K562 (cell line): ENCODE measurements around the gene RUVBL1. TPM values are rescaled to one million over a fixed set of nuclear protein-coding genes. Genes with fewer than 3 reads are reported as not detected.

ENCODE experiments used
- ATAC-seq: fragments of 200-7000 bp; cut with Tn5 transposase; 3 replicates; pipeline ENCODE4 v1.9.1; 2020; ENCODE audit warnings: moderate library complexity
- BruUV-seq: library from RNA; stranded (reverse); fragments of 400-500 nt; replicated peaks from 2 replicates; lab custom pipeline; 2021; lab: Mats Ljungman, UMichigan
- CTCF ChIA-PET: fragments of 300-600 bp; formaldehyde crosslinking; extraction: SDS; loops from one replicate; lab custom pipeline; 2021; ENCODE audit warnings: low intra/inter-chr PET ratio; lab: Yijun Ruan, JAX
- POLR2A ChIA-PET: fragments of 300-600, 350-650 bp; sonication (Branson Sonifier 250); formaldehyde crosslinking; extraction: SDS; loops from one replicate; lab custom pipeline; 2021; ENCODE audit warnings: antibody characterized with exemption, inconsistent platforms; lab: Yijun Ruan, JAX
- DNase-seq, 4 experiments: peaks; one replicate each; pipeline versions ENCODE4 v3.0.0 to v3.0.0-alpha.2; 2011 to 2018; ENCODE audit warnings: low spot score in 3 of 4, mixed read lengths in 3 of 4; ENCODE audit errors: extremely low read depth in 1 of 4
- FAIRE-seq: peaks from 2 replicates; lab custom pipeline; 2011; peaks lifted over from hg19 to GRCh38; lab: Jason Lieb, UNC
- H2AFZ ChIP-seq: 2 replicates; pipeline ENCODE4 v1.6.0; 2011; ENCODE audit warnings: low read depth, low read length, control low read depth, inconsistent platforms
- H3K27ac ChIP-seq: fragments of 200-600 bp; 3 replicates; pipeline ENCODE4 v1.8.0; 2011; ENCODE audit warnings: low read depth, mild to moderate bottlenecking, control low read depth, inconsistent platforms, low read length, moderate library complexity, mixed read lengths; ENCODE audit errors: extremely low read depth
- H3K27me3 ChIP-seq, 2 experiments: fragments of 300-600 bp in 1 of 2; 2 replicates in 1 of 2; 3 replicates in 1 of 2; pipeline versions ENCODE4 v1.6.0 to v1.8.0; 2011; ENCODE audit warnings: inconsistent platforms in 2 of 2, low read length in 2 of 2, mild to moderate bottlenecking in 1 of 2, mixed read lengths in 1 of 2, moderate library complexity in 1 of 2; ENCODE audit not compliant: control insufficient read depth in 2 of 2, insufficient read depth in 2 of 2
- H3K36me3 ChIP-seq: fragments of 300-600 bp; 3 replicates; pipeline ENCODE4 v1.8.0; 2011; ENCODE audit warnings: mild to moderate bottlenecking, low read length, inconsistent platforms; ENCODE audit not compliant: control insufficient read depth, insufficient read depth
- H3K4me1 ChIP-seq, 2 experiments: fragments of 200-600 bp in 1 of 2; replicated peaks in 1 of 2; 2 replicates in 1 of 2; 3 replicates in 1 of 2; pipeline versions ENCODE4 v1.5.1 to v1.8.0; 2011; ENCODE audit warnings: inconsistent platforms in 2 of 2, low read length in 2 of 2, mild to moderate bottlenecking in 1 of 2, mixed read lengths in 1 of 2, moderate library complexity in 1 of 2; ENCODE audit not compliant: control insufficient read depth in 2 of 2, insufficient read depth in 2 of 2
- H3K4me2 ChIP-seq: 2 replicates; pipeline ENCODE4 v1.6.1; 2011; ENCODE audit warnings: low read length, control low read depth, inconsistent platforms, mixed read lengths; ENCODE audit not compliant: insufficient read depth
- H3K4me3 ChIP-seq: fragments of 200-600 bp; sonication (generic), shearing (Covaris generic); 2 replicates; pipeline ENCODE4 v1.5.1; 2016; ENCODE audit warnings: control low read depth, inconsistent platforms
- H3K79me2 ChIP-seq: fragments of 200-600 bp; 3 replicates; pipeline ENCODE4 v1.8.0; 2011; ENCODE audit warnings: low read length, inconsistent platforms; ENCODE audit not compliant: control insufficient read depth, insufficient read depth
- H3K9ac ChIP-seq, 2 experiments: 2 replicates each; pipeline versions ENCODE4 v1.6.0 to v1.6.1; 2011; ENCODE audit warnings: low read depth in 2 of 2, low read length in 2 of 2, control low read depth in 1 of 2, inconsistent platforms in 1 of 2, mild to moderate bottlenecking in 1 of 2, mixed read lengths in 1 of 2; ENCODE audit not compliant: insufficient read depth in 1 of 2
- H3K9me1 ChIP-seq: one replicate; pipeline ENCODE4 v1.6.0; 2011; ENCODE audit warnings: inconsistent platforms, mild to moderate bottlenecking, low read length, moderate library complexity; ENCODE audit not compliant: control insufficient read depth, insufficient read depth
- H3K9me3 ChIP-seq: replicated peaks from 2 replicates; pipeline ENCODE4 v1.5.1; 2011; ENCODE audit warnings: low read depth, low read length, inconsistent platforms; ENCODE audit not compliant: control insufficient read depth, insufficient read depth
- H4K20me1 ChIP-seq: replicated peaks from 2 replicates; pipeline ENCODE4 v1.6.1; 2011; ENCODE audit warnings: low read length, inconsistent platforms, mixed read lengths; ENCODE audit not compliant: control insufficient read depth, insufficient read depth
- EHMT2 ChIP-seq: fragments of 450-650 bp; IDR thresholded peaks from 2 replicates; pipeline ENCODE4 v1.6.1; 2018; ENCODE audit warnings: antibody characterized with exemption
- FOSL1 ChIP-seq: fragments of 200-800 bp; sonication (Bioruptor generic); conservative IDR thresholded peaks from 2 replicates; pipeline ENCODE4 v1.6.1; 2016; ENCODE audit warnings: missing genetic modification characterization, missing compliant biosample characterization
- FOXA3 ChIP-seq, 2 experiments: fragments of 450-650 bp in 1 of 2; sonication (generic) in 1 of 2; formaldehyde crosslinking; IDR thresholded peaks in 1 of 2; conservative IDR thresholded peaks in 1 of 2; 2 replicates each; pipeline versions ENCODE4 v1.4.0 to v1.8.0; 2020 to 2022; ENCODE audit warnings: mild to moderate bottlenecking in 2 of 2, missing genetic modification reagents in 1 of 2
- FOXJ2 ChIP-seq: fragments of 200-800 bp; sonication (Bioruptor generic); IDR thresholded peaks from 2 replicates; pipeline ENCODE4 v1.6.1; 2016; ENCODE audit warnings: missing genetic modification characterization, missing compliant biosample characterization
- JUND ChIP-seq, 2 experiments: IDR thresholded peaks; 2 replicates in 1 of 2; 3 replicates in 1 of 2; pipeline ENCODE4 v1.6.1; 2011; ENCODE audit warnings: borderline replicate concordance in 2 of 2, low read depth in 2 of 2, low read length in 2 of 2, improper control_type of control experiment in 1 of 2, missing biosample characterization in 1 of 2, missing genetic modification characterization in 1 of 2, missing genetic modification reagents in 1 of 2
- NFIC ChIP-seq: fragments of 450-650 bp; IDR thresholded peaks from 2 replicates; pipeline ENCODE4 v1.6.1; 2017; ENCODE audit warnings: mild to moderate bottlenecking, inconsistent platforms
- RFX1 ChIP-seq: fragments of 450-650 bp; IDR thresholded peaks from 2 replicates; pipeline ENCODE4 v1.6.1; 2016; ENCODE audit warnings: mild to moderate bottlenecking, moderate library complexity
- ZHX1 ChIP-seq: fragments of 150-350 bp; conservative IDR thresholded peaks from 2 replicates; pipeline ENCODE4 v1.6.1; 2014; ENCODE audit warnings: low read length
- ZKSCAN1 ChIP-seq: fragments of 150-350 bp; IDR thresholded peaks from 2 replicates; pipeline ENCODE4 v1.6.1; 2016; ENCODE audit warnings: low read depth, low read length
- ZNF444 ChIP-seq: fragments of 250-450 bp; sonication (Bioruptor Pico); IDR thresholded peaks from 2 replicates; pipeline ENCODE4 v1.4.0; 2020; ENCODE audit warnings: mild to moderate bottlenecking, moderate library complexity
- WGBS: fragments of 100-300 bp; shearing (Covaris generic); methylation state at CpG from one replicate; pipeline ENCODE4 v1.1.6; 2016; ENCODE audit warnings: low coverage, mixed read lengths; ENCODE audit not compliant: insufficient coverage; ENCODE audit errors: missing lambda C conversion rate; 5-methylcytosine and 5-hydroxymethylcytosine counted together
- in situ Hi-C: fragments of 300-500 bp; cut with MboI; formaldehyde crosslinking; loops from 4 replicates; pipeline ENCODE4 v1.15.0; 2018; ENCODE audit warnings: inconsistent platforms, mixed read lengths
- intact Hi-C: fragments of 100-400 bp; cut with micrococcal nuclease; formaldehyde crosslinking; loops from 2 replicates; pipeline ENCODE4 v1.14.2; 2022
- polyA plus RNA-seq, 8 experiments: library from polyadenylated mRNA; depleted of rRNA in 4 of 8; stranded (reverse) in 5 of 8; unstranded in 3 of 8; fragments of >200 nt; fragmentation: Nextera tagmentation in 2 of 8; fragmentation: Illumina TruSeq in 1 of 8; extraction: Ambion mirVana in 2 of 8; extraction: Trizol in 1 of 8; gene quantifications; 2 replicates each; pipeline versions ENCODE4 v1.2.1 to v1.2.3, GENCODE V29; 2011 to 2014; ENCODE audit warnings: inconsistent platforms in 1 of 8, missing spikeins in 1 of 8
- total RNA-seq, 7 experiments: library from RNA; depleted of rRNA in 6 of 7; stranded (reverse); fragments of >200 nt in 6 of 7; fragmentation: Illumina TruSeq in 2 of 7; extraction: Trizol in 2 of 7; gene quantifications; 2 replicates each; pipeline versions ENCODE4 v1.2.1 to v1.2.3, GENCODE V29; 2011 to 2021; ENCODE audit warnings: low replicate concordance in 1 of 7

RUVBL1 gene
- total and polyA plus RNA-seq, 9 of the 15 experiments (the other 6 are each of a cell fraction or from before 2014, with no cell fraction given): 20.7 to 147 (median 113) TPM

- peaks cover 0 to 14% of the 10 kb centered on the region in 2 experiments; a peak in 3 of 5 replicates for H3K4me1 ChIP-seq
- H3K9ac ChIP-seq: no peak overlapping the region
- ChIA-PET CTCF (no interaction called here), POLR2A (interaction anchor here (0.7 to 1.5 kb wide), 3 partner anchors 11 to 41 kb away, joined by 3 to 4 read pairs (median 3); partner anchors contain the start of gene RUVBL1)
- WGBS: 85% methylated on average over 7 of the region's 7 CpGs
- H3K36me3 ChIP-seq: peaks cover 84% of the 10 kb centered on the region
- in situ Hi-C loops: no loop called here
- H3K4me3 ChIP-seq: no peak overlapping the region
- no TSS peak for BruUV-seq
- H3K79me2 ChIP-seq: peaks cover 66% of the 10 kb centered on the region
- no peaks in the 10 kb centered on the region for H3K27me3 ChIP-seq
- FAIRE-seq (no peak), ATAC-seq (no peak), DNase-seq (no peak)
- no peak overlapping the region for H3K4me2 ChIP-seq
- H3K9me1 ChIP-seq: no peaks in the 10 kb centered on the region
- no peak overlapping the region for H2AFZ ChIP-seq
- TF ChIP-seq NFIC (peak; percentile 69), JUND (IDR thresholded peaks at IDR 0.05; ENCODE audit: borderline replicate concordance, low read depth, low read length) (peak; percentile 36; the same call in 1 of the 2 replicates), JUND (tag; IDR thresholded peaks at IDR 0.05; ENCODE audit: borderline replicate concordance, low read depth, low read length) (0 out of 3 replicates have a peak, but pooled peaks have one; percentile 35), FOSL1 (tag) (peak; percentile 89), ZNF444 (CRISPR knock-in tag) (no peak)
- no peaks in the 10 kb centered on the region for H3K9me3 ChIP-seq
- intact Hi-C loops: no loop called here
- H3K27ac ChIP-seq: no peak overlapping the region; the same call in 2 of the 3 replicates
- H4K20me1 ChIP-seq: no peaks in the 10 kb centered on the region
Measured at GRCh38 chr3:128112357-128112968, 11.1 kb downstream of the RUVBL1 start.

- Histone ChIP-seq H4K20me1 (no peaks in the 10 kb centered on the region), H3K27ac (no peak overlapping the region)
- TF ChIP-seq ZKSCAN1: peak; percentile 92; the same call in 1 of the 2 replicates
- TF ChIP-seq FOXJ2 (tag): 0 out of 2 replicates have a peak, but pooled peaks have one; percentile 48
- TF ChIP-seq EHMT2: no peak
- no peak for TF ChIP-seq ZHX1
- TF ChIP-seq RFX1: peak; percentile 44
- TF ChIP-seq FOXA3 (CRISPR knock-in tag; conservative IDR thresholded peaks at IDR 0.05 in 1 of 2, IDR thresholded peaks at IDR 0.05 in 1 of 2): peak in 1 of 2 experiments; percentile 74; a peak in 2 of 4 replicates
- TF ChIP-seq, all 486 proteins: peak for 4
- in situ Hi-C loops (no loop called here), intact Hi-C loops (no loop called here)
- Histone ChIP-seq H3K36me3 (peaks cover 86% of the 10 kb centered on the region), H2AFZ (no peak overlapping the region), H3K27me3 (no peaks in the 10 kb centered on the region), H3K4me1 (peaks cover 0 to 14% of the 10 kb centered on the region in 2 experiments; a peak in 3 of 5 replicates), H3K9ac (no peak overlapping the region), H3K9me3 (no peaks in the 10 kb centered on the region), H3K9me1 (no peaks in the 10 kb centered on the region), H3K4me2 (no peak overlapping the region), H3K79me2 (peaks cover 66% of the 10 kb centered on the region), H3K4me3 (no peak overlapping the region)
- ChIA-PET CTCF (no interaction called here), POLR2A (interaction anchor here (0.8 kb wide), 1 partner anchor 57 kb away, joined by 5 read pairs; no protein-coding TSS in a partner anchor)
- no peak for DNase-seq
- FAIRE-seq: no peak
- ATAC-seq: no peak
- 85% methylated on average over 5 of the region's 5 CpGs for WGBS
- BruUV-seq: no TSS peak
Measured at GRCh38 chr3:128111147-128111546, 12.5 kb downstream of the RUVBL1 start.
